Left ventricle myocardium inferior (tissue), 1 donor: ENCODE data around the gene HSP90AA1. TPM values are rescaled to one million over a fixed set of nuclear protein-coding genes. Genes with fewer than 3 reads are reported as not detected.
"Not testable (repeated sequence)": the region's sequence is repeated elsewhere in the genome, so short reads cannot be mapped to it uniquely, and the experiment has no call there.

Experiments used
- DNase-seq: peaks from one replicate; pipeline ENCODE4 v3.0.0-alpha.2; 2020
- H3K27ac ChIP-seq: fragments of 200-600 bp; replicated peaks from 2 replicates; pipeline ENCODE4 v1.8.0; 2021
- H3K27me3 ChIP-seq: fragments of 200-600 bp; 2 replicates; pipeline ENCODE4 v1.8.0; 2021; ENCODE audit warnings: low read depth
- H3K36me3 ChIP-seq: fragments of 200-600 bp; 2 replicates; pipeline ENCODE4 v1.8.0; 2021
- H3K4me1 ChIP-seq: fragments of 200-600 bp; 2 replicates; pipeline ENCODE4 v1.8.0; 2021
- H3K4me3 ChIP-seq: fragments of 200-600 bp; 2 replicates; pipeline ENCODE4 v1.8.0; 2021; ENCODE audit warnings: mild to moderate bottlenecking, moderate library complexity
- H3K9me3 ChIP-seq: fragments of 200-600 bp; replicated peaks from 2 replicates; pipeline ENCODE4 v1.8.0; 2021
- intact Hi-C: fragments of 100-400 bp; cut with micrococcal nuclease; formaldehyde crosslinking; loops from one replicate; pipeline ENCODE4 v1.11.0; 2022
- total RNA-seq: library from RNA; stranded (reverse); fragmentation: NEBNext Ultra II Directional; extraction: Animal tissue kit (Norgen Biotek cat#: 25700); gene quantifications from one replicate; pipeline ENCODE4 v1.2.1, GENCODE V29; 2021
- TF ChIP-seq, protein P1 (sequence below): fragments of 200-600 bp; IDR thresholded peaks from 2 replicates; pipeline ENCODE4 v1.8.0; 2021; ENCODE audit warnings: antibody characterized with exemption, mild to moderate bottlenecking, borderline replicate concordance
- donor health status: DM: no; HTN: yes; CAD: no; lungs with severe emphysema.

HSP90AA1 gene
- total RNA-seq, 1 donor from 2014 or later = 423 TPM

GRCh38 chr14:102085488-102085887, 1.4 kb downstream of the HSP90AA1 start:
- no peaks in the 10 kb centered on the region for H3K27me3 ChIP-seq
- no peak for DNase-seq
- TF ChIP-seq, protein P1, sequence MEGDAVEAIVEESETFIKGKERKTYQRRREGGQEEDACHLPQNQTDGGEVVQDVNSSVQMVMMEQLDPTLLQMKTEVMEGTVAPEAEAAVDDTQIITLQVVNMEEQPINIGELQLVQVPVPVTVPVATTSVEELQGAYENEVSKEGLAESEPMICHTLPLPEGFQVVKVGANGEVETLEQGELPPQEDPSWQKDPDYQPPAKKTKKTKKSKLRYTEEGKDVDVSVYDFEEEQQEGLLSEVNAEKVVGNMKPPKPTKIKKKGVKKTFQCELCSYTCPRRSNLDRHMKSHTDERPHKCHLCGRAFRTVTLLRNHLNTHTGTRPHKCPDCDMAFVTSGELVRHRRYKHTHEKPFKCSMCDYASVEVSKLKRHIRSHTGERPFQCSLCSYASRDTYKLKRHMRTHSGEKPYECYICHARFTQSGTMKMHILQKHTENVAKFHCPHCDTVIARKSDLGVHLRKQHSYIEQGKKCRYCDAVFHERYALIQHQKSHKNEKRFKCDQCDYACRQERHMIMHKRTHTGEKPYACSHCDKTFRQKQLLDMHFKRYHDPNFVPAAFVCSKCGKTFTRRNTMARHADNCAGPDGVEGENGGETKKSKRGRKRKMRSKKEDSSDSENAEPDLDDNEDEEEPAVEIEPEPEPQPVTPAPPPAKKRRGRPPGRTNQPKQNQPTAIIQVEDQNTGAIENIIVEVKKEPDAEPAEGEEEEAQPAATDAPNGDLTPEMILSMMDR = no peak
- no peak overlapping the region for H3K27ac ChIP-seq
- peaks cover 66% of the 10 kb centered on the region for H3K4me1 ChIP-seq
- no peaks in the 10 kb centered on the region for H3K9me3 ChIP-seq
- peaks cover 54% of the 10 kb centered on the region for H3K36me3 ChIP-seq
- intact Hi-C loops = no loop called here
- peak overlapping the region; percentile 92 for H3K4me3 ChIP-seq

DNA sequence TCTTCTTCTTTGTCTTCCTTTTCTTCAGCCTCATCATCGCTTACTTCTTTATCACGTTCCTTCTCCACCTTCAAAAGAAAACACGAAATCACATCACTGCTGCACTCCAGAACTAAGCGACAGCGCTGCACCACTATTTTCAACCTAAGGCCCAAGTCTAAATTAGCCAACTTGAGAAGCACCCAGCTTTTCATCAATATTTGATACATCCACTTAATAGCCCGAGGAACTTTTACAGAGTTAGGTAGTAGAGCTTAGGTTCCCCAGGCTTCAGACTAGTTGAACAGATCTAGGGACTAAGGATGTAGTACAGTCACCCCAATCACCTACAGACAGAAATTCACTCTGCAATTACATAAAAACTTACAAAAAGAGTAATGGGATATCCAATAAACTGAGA, 1.9 kb downstream of the HSP90AA1 start:
- Histone ChIP-seq H3K27ac (no peak overlapping the region), H3K27me3 (no peaks in the 10 kb centered on the region), H3K36me3 (peaks cover 59% of the 10 kb centered on the region), H3K4me1 (peaks cover 66% of the 10 kb centered on the region), H3K9me3 (no peaks in the 10 kb centered on the region), H3K4me3 (peak overlapping the region; percentile 92)
- no peak for DNase-seq
- intact Hi-C loops = no loop called here
- TF ChIP-seq, protein P1 = no peak

- H3K9me3 ChIP-seq, H3K27me3 ChIP-seq, DNase-seq, H3K27ac ChIP-seq, intact Hi-C loops: not testable (repeated sequence)
- peaks cover 66% of the 10 kb centered on the region for H3K4me1 ChIP-seq
- H3K4me3 ChIP-seq = peak overlapping the region; percentile 92
- peaks cover 63% of the 10 kb centered on the region for H3K36me3 ChIP-seq
Measured at GRCh38 chr14:102084522-102084921, 2.3 kb downstream of the HSP90AA1 start.

DNA sequence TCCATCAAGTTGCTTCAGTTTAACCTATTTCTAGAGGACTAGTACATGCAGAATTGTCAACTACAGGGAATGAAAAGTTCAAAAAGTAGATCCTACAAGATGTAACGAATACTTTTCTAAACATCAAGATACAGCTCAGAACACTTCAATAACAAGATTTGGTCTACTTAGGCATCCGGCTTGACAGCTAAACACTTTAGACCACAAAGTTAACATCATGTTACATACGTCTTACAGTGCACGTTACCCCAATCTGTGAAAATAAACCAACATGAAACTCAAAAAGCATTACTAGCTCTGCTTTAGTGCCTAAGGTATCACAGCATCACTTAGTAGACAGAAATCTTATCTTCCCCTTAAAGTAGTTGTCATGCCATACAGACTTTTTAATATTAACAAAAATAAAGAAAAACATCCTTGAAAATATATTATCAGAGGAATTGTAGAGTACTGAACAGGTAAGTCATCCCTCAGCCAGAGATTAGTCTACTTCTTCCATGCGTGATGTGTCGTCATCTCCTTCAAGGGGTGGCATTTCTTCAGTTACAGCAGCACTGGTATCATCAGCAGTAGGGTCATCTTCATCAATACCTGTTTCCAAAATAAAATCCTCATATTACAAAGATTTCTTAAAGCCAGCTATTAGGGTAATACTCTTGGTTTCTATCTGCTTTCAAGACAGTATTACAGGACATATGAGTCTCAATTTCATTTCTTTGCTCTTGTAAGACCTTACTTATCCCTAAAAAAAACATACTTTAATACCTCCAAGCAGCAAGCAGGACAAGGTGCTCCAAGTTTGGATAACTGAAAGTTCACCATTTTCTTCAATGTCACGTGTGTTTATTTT, 5.4 kb downstream of the HSP90AA1 start:
- no peaks in the 10 kb centered on the region for H3K9me3 ChIP-seq
- no peaks in the 10 kb centered on the region for H3K27me3 ChIP-seq
- no peak for DNase-seq
- intact Hi-C loops = no loop called here
- TF ChIP-seq, protein P1 = no peak
- H3K4me1 ChIP-seq = peaks cover 49% of the 10 kb centered on the region
- no peak overlapping the region for H3K4me3 ChIP-seq
- peaks cover 82% of the 10 kb centered on the region for H3K36me3 ChIP-seq
- H3K27ac ChIP-seq = no peak overlapping the region

DNA sequence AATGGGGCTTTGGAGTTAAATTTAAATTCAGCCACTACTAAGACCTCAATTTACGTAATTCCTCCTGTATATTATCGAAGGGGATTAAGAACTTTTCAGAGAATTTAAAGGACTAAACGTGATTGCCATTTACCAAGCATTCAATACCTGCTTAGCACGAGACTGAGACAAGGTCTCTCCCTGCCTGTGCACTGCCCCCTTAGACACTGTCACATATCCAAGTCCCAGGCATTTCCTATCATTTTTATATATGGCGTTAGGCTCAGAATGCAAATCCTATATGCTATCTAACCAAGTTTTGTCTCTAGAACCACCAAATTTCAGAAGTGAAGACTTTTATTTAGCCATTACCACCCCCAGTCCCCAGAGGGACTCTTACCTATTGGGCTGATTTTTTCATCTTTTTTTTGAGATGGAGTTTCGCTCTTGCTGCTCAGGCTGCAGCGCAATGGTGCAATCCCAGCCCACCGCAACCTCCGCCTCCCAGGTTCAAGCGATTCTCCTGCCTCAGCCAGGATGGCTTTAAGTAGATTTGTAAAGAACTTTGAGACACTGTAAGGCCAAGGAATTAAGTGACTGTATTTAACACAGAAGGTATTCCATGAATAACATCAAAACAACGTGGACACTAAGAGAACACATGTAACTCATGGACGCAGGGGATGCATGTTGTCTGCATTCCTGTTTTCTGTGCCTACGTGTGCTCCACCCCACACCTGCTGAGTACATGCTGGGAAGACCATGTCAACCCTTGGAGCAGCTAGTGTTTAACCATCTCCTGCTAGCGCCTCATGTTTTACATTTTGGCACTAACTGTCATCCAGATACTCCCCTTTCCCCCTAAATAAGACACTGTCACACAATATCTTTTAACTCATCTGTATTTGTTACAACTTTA, 6.4 kb downstream of the HSP90AA1 start:
- peaks cover 40% of the 10 kb centered on the region for H3K4me1 ChIP-seq
- intact Hi-C loops = no loop called here
- no peak overlapping the region for H3K27ac ChIP-seq
- no peaks in the 10 kb centered on the region for H3K27me3 ChIP-seq
- no peaks in the 10 kb centered on the region for H3K9me3 ChIP-seq
- H3K4me3 ChIP-seq = no peak overlapping the region
- DNase-seq = no peak
- TF ChIP-seq, protein P1 = no peak
- peaks cover 78% of the 10 kb centered on the region for H3K36me3 ChIP-seq
